Lung (tissue), 12 donors: Measurements from ENCODE around the gene NCOR1. TPM values are rescaled to one million over a fixed set of nuclear protein-coding genes. Genes with fewer than 3 reads are reported as not detected.
A peak's percentile ranks its signal among the peaks of the same experiment; 100 is the strongest.

Experiments
- ATAC-seq: fragments of 200-7000 bp; cut with Tn5 transposase; one replicate; pipeline ENCODE4 v1.9.1; 2020; ENCODE audit warnings: moderate number of reproducible peaks; ENCODE audit not compliant: insufficient read depth, low FRiP score
- DNase-seq, 3 donors: peaks; one replicate each; pipeline ENCODE4 v3.0.0-alpha.2; 2013 to 2017
- H3K27ac ChIP-seq, 2 donors: one replicate each; pipeline ENCODE4 v1.5.1; 2013; ENCODE audit warnings: mild to moderate bottlenecking in 2 of 2, moderate library complexity in 2 of 2, control low read depth in 1 of 2, inconsistent platforms in 1 of 2, low read depth in 1 of 2, low read length in 1 of 2
- H3K27me3 ChIP-seq, 3 donors: one replicate each; pipeline ENCODE4 v1.5.1; 2013; ENCODE audit warnings: low read length in 2 of 3; ENCODE audit not compliant: control insufficient read depth in 3 of 3, insufficient read depth in 3 of 3
- H3K36me3 ChIP-seq, 4 donors: one replicate each; pipeline ENCODE4 v1.5.1; 2013; ENCODE audit warnings: low read length in 4 of 4, mild to moderate bottlenecking in 1 of 4, moderate library complexity in 1 of 4; ENCODE audit not compliant: control insufficient read depth in 4 of 4, insufficient read depth in 4 of 4
- H3K4me1 ChIP-seq, 5 donors: one replicate each; pipeline ENCODE4 v1.5.1; 2013; ENCODE audit warnings: low read length in 5 of 5, mild to moderate bottlenecking in 2 of 5, moderate library complexity in 1 of 5; ENCODE audit not compliant: control insufficient read depth in 5 of 5, insufficient read depth in 5 of 5
- H3K4me3 ChIP-seq: one replicate; pipeline ENCODE4 v1.5.1; 2013; ENCODE audit warnings: mild to moderate bottlenecking, control low read depth, moderate library complexity
- H3K9ac ChIP-seq, 2 donors: one replicate each; pipeline ENCODE4 v1.5.1; 2013; ENCODE audit warnings: low read length in 2 of 2, control low read depth in 1 of 2; ENCODE audit not compliant: insufficient read depth in 1 of 2
- H3K9me3 ChIP-seq, 4 donors: one replicate each; pipeline ENCODE4 v1.5.1; 2013; ENCODE audit warnings: low read length in 3 of 4, mild to moderate bottlenecking in 1 of 4, moderate library complexity in 1 of 4; ENCODE audit not compliant: control insufficient read depth in 4 of 4, insufficient read depth in 3 of 4
- WGBS, 2 donors: extraction: QIAGEN DNeasy Blood & Tissue Kit; methylation state at CpG; one replicate each; pipeline ENCODE4 v1.1.7; 2013; 5-methylcytosine and 5-hydroxymethylcytosine counted together
- polyA plus RNA-seq, 2 donors: library from polyadenylated mRNA; stranded (reverse); fragments of 200-250 nt; gene quantifications; one replicate each; pipeline ENCODE4 v1.2.1, GENCODE V29; 2013
- total RNA-seq, 2 donors: library from RNA; depleted of rRNA in 1 of 2; stranded (reverse); fragments of >200 nt in 1 of 2; gene quantifications; one replicate each; pipeline ENCODE4 v1.2.1, GENCODE V29; 2014 to 2021
- TF ChIP-seq, protein P1 (sequence below): IDR thresholded peaks from 2 replicates; pipeline ENCODE4 v1.5.1; 2012; ENCODE audit warnings: mild to moderate bottlenecking; ENCODE audit errors: control extremely low read depth, extremely low read depth
- donor health status: control.
- donor health status: control.
- donor health status: Bipolar disorder and iron deficiency.
- donor health status: healthy.
- donor health status: DM: yes; HTN: yes; CAD: no.

The NCOR1 gene
- total and polyA plus RNA-seq, 4 donors = 31.9 to 201 (median 80.3) TPM

DNA sequence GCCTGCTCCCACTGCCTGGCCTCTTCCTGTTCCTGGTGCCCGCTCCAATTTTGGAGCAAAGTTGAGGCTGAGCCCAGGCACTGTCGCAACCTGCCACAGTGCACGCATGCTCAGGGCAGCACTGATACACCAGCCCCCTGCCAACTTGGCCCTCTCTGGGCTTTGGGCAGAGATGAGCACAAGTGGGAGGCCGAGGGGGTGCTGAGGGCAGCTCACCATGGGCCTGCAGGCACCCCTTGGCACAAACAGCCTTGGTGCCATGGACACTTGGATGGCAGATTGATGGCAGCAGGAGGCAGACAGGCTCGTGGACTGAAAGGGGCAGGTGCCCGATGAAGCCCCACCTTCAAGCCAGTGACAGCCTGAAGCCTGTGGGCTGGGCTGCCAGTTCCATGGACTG, 44.6 kb upstream of the NCOR1 start:
- Histone ChIP-seq H3K9ac (no peak overlapping the region), H3K4me3 (no peak overlapping the region), H3K27me3 (no peaks in the 10 kb centered on the region), H3K4me1 (peaks cover 0 to 24% (median 7%) of the 10 kb centered on the region in 5 donors), H3K36me3 (peaks cover 0 to 3% (median 0%) of the 10 kb centered on the region in 4 donors), H3K27ac (peak overlapping the region in 1 of 2 donors; percentile 1), H3K9me3 (peaks cover 0 to 3% (median 0%) of the 10 kb centered on the region in 4 donors)
- DNase-seq (no peak), ATAC-seq (no peak)
- TF ChIP-seq, protein P1, sequence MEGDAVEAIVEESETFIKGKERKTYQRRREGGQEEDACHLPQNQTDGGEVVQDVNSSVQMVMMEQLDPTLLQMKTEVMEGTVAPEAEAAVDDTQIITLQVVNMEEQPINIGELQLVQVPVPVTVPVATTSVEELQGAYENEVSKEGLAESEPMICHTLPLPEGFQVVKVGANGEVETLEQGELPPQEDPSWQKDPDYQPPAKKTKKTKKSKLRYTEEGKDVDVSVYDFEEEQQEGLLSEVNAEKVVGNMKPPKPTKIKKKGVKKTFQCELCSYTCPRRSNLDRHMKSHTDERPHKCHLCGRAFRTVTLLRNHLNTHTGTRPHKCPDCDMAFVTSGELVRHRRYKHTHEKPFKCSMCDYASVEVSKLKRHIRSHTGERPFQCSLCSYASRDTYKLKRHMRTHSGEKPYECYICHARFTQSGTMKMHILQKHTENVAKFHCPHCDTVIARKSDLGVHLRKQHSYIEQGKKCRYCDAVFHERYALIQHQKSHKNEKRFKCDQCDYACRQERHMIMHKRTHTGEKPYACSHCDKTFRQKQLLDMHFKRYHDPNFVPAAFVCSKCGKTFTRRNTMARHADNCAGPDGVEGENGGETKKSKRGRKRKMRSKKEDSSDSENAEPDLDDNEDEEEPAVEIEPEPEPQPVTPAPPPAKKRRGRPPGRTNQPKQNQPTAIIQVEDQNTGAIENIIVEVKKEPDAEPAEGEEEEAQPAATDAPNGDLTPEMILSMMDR = no peak
- WGBS, 2 donors = 72 to 92% methylated on average over 6 of the region's 6 CpGs

DNA sequence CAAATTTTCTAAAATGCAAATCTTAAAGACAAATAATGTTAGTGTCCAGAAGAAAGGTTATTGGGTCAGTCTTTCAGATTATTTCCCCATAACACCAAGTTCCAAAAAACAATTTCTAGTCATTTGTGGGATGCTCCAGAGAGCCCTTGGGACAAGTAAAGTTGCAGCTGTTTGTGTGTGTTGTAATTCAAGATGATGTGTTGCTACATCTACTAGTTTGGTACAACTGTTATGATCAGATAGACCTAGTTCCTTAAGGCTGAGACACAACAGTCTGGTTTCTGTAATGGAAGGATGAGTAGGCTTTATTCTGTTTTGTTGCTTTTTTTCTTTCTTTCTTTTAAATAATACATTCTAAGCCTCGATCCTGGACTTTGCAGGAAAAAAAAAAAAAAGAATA, 43.6 kb upstream of the NCOR1 start:
- no peaks in the 10 kb centered on the region for H3K27me3 ChIP-seq
- H3K36me3 ChIP-seq = peaks cover 0 to 3% (median 0%) of the 10 kb centered on the region in 4 donors
- ATAC-seq = no peak
- H3K9me3 ChIP-seq = peaks cover 0 to 3% (median 0%) of the 10 kb centered on the region in 4 donors
- H3K9ac ChIP-seq = no peak overlapping the region
- DNase-seq = peak in 2 of 3 donors; percentile 63 to 86
- no peak overlapping the region for H3K4me3 ChIP-seq
- no peak overlapping the region for H3K27ac ChIP-seq
- H3K4me1 ChIP-seq = peaks cover 0 to 30% (median 7%) of the 10 kb centered on the region in 5 donors
- WGBS, 2 donors = 64 to 75% methylated on average over 1 of the region's 1 CpG
- TF ChIP-seq, protein P1 = no peak

DNA sequence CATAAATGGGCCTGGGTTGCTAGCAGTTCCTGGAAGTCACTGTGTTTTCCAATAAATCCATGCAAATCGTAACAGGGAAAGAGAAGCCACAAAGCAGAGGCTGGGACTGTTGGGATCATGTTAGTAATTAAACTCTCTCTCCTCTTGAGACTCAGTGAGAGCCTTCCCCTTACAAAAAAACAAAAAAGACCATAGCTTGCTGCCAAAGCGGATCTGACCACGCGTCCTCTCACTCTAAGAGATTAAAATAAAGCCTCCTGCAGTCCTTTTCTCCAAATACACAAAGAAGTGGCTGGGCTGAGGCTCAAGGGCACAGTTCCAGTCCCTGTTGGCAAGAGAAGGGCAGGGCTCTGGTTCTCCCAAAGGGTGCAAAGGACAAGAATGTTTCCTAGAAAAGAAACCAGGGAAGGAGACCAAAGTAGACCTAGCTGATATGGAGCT, 40.2 kb upstream of the NCOR1 start:
- peak; percentile 81 for ATAC-seq
- 42 to 66% methylated on average over 4 of the region's 4 CpGs for WGBS, 2 donors
- H3K27me3 ChIP-seq = no peaks in the 10 kb centered on the region
- peak overlapping the region in 1 of 2 donors; percentile 7 for H3K27ac ChIP-seq
- peaks cover 0 to 3% (median 0%) of the 10 kb centered on the region in 4 donors for H3K9me3 ChIP-seq
- H3K4me1 ChIP-seq = peaks cover 0 to 35% (median 7%) of the 10 kb centered on the region in 5 donors
- H3K36me3 ChIP-seq = peaks cover 0 to 2% (median 0%) of the 10 kb centered on the region in 4 donors
- TF ChIP-seq, protein P1 = no peak
- DNase-seq = peak; percentile 94 to 99 (median 99)
- H3K4me3 ChIP-seq = no peak overlapping the region
- H3K9ac ChIP-seq = peak overlapping the region in 1 of 2 donors; percentile 42
